Measurements from ENCODE around the gene WDR54. TPM values are rescaled to one million over a fixed set of nuclear protein-coding genes. Genes with fewer than 3 reads are reported as not detected.

The WDR54 gene
- total RNA-seq, 1 donor from 2014 or later, result 2.2 TPM

GRCh38 chr2:74424139-74424992 is 2.8 kb downstream of the WDR54 start:
- intact Hi-C loops (cut with DNase I), result no loop called here
- no peak for DNase-seq
- ATAC-seq (ENCODE audit: poor library complexity), result no peak

- intact Hi-C loops (cut with DNase I), result no loop called here
- no peak for ATAC-seq (ENCODE audit: poor library complexity)
- DNase-seq, result no peak
These were observed 3.5 kb downstream of the WDR54 start for GRCh38 chr2:74424995-74425406.

- DNase-seq, result no peak
- ATAC-seq (ENCODE audit: poor library complexity), result no peak
- intact Hi-C loops (cut with DNase I), result no loop called here
These were observed 4.0 kb downstream of the WDR54 start for GRCh38 chr2:74425523-74425922.

DNA sequence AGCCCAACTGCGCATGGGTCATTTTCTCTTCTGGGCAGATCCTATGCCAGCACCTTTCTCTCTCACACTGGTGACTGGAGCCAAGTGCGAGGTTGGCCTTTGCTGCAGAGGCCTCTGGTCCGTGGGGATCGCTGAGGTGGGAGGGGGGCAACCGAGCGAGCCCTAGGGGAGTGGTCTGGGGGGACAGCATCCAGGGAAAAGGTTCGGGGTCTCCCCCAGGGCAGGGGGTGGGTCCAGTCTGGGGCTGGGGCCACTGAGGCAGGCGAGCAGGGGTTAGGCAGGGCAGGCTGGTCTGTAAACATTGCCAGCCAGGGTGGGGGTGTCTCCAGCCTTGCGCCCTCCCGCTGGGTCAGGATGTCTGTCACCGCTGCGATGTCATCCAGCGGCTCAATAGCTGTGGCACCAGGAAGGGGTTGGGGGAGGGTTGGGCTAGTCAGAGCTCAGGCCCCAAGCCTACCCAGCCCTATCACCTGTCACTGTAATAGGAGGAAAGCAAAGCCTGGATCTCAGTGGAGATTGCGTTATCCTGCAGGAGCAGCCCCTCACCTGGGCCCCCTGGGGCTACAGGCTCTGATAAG is 4.7 kb downstream of the WDR54 start:
- ATAC-seq (ENCODE audit: poor library complexity), result no peak
- intact Hi-C loops (cut with DNase I), result no loop called here
- no peak for DNase-seq

DNA sequence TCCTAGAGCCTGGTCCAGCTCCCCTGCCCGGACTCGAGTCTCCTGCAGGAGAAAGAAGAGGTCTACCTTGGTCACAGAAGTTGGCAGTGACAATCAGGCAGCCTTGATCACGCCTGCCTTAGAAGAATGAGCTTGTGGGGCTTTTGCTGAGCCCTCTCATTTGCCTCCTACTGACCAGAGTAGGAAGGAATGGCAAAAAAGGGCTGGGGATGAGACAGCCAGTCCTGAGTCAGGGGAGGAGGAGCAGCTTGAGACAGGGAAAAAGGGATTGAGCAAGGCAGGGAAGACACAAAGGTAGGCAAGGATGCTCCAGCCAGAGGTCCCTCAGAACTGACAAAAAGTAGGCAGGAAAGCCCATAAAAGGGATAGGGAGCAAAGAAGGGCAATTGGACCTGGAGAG is 6.0 kb downstream of the WDR54 start:
- ATAC-seq (ENCODE audit: poor library complexity) (no peak), DNase-seq (no peak)
- intact Hi-C loops (cut with DNase I), result no loop called here

GRCh38 chr2:74428675-74429074 is 7.1 kb downstream of the WDR54 start:
- intact Hi-C loops (cut with DNase I), result no loop called here
- no peak for ATAC-seq (ENCODE audit: poor library complexity)
- no peak for DNase-seq

GRCh38 chr2:74429487-74430451 is 8.2 kb downstream of the WDR54 start:
- no peak for DNase-seq
- ATAC-seq (ENCODE audit: poor library complexity), result no peak

DNA sequence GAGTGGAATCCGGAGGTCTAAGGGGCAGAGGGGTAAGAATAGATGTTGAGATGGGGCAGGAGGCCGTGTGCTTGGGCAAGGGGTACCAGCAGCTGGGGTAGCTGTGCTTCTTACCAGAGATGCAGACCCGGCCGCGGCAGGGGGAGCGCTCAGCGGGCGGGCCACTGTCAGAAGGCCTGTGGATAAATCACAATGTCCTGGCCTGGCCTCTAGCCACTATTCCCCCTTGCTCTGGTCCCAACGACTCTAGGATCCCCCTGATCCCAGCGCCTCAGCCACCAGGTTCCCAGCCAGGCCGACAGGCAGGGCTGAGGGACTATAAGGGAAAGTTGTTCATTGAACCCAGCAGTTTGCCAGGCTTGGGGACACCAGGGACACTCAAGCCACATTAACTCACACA is 9.0 kb downstream of the WDR54 start:
- DNase-seq, result no peak
- ATAC-seq (ENCODE audit: poor library complexity), result no peak
- intact Hi-C loops (cut with DNase I), result no loop called here

More at GRCh38 chr2:74429487-74430451, 8.2 kb downstream of the WDR54 start:
- intact Hi-C loops (cut with DNase I), result no loop called here

DNA sequence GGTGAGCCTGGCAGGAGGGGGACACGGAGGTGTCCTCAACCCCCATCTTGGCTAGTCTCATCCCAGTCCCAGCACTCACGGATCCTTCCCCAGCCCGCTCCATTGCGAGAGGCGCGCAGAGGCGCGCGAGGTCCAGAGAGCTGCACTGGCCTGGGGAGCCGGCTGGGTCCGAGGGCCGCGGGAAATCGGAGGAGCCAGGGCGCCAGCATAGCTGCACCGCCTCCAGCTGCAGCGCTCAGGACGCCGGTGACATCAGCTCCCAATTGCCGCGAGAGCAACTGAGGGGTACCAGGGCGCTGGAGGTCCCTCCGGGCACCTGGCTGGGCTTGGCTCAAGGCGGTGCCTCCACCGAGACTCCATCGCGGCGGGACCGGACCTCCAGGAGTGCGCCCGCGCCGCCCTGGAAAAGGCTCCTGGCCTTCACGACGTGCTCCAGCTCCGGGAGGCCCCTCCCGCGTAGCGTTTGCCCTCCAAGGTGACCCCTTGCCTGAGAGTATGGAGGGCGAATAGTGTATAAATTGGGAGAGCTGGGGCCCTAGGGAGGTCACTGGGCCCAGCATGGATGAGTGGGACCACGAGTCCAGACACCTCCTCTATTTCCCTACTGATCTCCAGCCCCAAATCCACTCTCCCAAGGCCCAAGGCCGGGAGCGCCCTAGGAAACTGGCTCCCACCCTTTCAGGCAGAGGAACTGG is 14.7 kb downstream of the WDR54 start:
- intact Hi-C loops (cut with DNase I), result no loop called here
- no peak for ATAC-seq (ENCODE audit: poor library complexity)
- no peak for DNase-seq

GRCh38 chr2:74436848-74437695 is 15.5 kb downstream of the WDR54 start:
- DNase-seq (no peak), ATAC-seq (ENCODE audit: poor library complexity) (no peak)
- intact Hi-C loops (cut with DNase I), result no loop called here

DNA sequence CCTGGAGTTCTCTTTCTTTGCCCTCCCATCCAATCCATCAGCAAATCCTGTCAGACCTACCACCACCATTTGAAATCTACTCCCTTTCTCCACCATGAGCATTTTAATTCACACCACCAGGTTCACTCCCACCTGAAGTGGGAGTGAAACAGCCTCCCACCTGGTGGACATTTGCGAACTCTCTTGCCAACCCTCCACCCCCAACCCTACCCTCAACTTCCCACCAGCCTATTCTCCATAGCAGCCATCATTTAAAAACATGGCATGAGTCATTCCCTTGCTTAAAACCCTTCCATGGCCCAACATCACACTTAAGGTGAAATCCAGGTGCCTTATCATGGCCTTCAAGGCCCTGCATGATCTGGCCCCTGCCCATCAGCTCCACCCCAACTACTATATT is 16.7 kb downstream of the WDR54 start:
- intact Hi-C loops (cut with DNase I), result no loop called here
- ATAC-seq (ENCODE audit: poor library complexity) (no peak), DNase-seq (no peak)

DNA sequence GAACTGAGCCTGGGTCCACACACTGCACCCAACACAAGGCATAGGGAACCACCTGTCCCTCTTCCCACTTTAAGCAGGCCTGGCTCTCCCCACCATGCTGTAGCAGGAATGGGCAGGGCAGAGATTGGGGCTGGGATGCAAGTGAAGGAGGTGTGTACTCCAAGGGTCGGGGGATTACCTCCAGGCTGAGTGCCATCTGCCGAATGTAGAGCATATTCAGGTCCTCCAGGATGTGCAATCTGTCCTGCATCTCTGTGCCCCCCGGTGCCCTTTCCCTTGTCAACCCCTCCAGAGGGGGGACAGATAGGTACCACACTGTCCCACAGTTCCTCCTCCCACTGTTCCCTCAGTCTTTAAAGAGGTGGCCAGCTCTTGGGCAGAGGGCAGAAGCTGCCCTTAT is 17.8 kb downstream of the WDR54 start:
- DNase-seq, result no peak
- ATAC-seq (ENCODE audit: poor library complexity), result no peak
- intact Hi-C loops (cut with DNase I), result no loop called here

DNA sequence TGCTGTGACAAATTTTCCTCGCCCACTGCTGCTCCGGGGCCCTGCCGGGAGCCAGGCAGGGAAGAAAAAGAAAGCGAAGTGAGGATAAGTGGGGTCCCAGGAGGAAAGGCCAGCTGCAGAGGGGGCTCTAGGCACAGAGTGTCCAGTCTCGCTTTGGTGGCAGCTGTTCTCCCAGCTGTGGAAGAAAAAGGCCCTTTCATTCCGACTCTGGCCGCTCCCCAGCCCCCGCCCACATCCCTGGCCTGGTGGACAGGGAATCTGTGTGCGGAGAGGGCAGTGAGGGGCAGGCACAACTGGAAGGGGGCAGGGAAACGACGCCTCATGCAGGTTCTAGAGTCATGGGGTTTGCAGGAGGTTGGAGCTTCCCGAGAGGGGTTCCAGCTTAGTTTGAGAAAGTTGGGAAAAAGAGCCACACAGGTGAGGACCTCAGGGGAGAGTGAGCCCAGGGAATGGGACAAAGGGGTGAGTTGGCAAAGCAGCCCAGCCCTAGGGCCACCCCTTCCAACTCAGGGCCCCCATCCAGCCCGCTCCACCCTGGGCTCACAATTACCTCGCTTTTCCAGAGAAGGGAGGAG is 18.4 kb downstream of the WDR54 start:
- ATAC-seq (ENCODE audit: poor library complexity), result peak; percentile 54

DNA sequence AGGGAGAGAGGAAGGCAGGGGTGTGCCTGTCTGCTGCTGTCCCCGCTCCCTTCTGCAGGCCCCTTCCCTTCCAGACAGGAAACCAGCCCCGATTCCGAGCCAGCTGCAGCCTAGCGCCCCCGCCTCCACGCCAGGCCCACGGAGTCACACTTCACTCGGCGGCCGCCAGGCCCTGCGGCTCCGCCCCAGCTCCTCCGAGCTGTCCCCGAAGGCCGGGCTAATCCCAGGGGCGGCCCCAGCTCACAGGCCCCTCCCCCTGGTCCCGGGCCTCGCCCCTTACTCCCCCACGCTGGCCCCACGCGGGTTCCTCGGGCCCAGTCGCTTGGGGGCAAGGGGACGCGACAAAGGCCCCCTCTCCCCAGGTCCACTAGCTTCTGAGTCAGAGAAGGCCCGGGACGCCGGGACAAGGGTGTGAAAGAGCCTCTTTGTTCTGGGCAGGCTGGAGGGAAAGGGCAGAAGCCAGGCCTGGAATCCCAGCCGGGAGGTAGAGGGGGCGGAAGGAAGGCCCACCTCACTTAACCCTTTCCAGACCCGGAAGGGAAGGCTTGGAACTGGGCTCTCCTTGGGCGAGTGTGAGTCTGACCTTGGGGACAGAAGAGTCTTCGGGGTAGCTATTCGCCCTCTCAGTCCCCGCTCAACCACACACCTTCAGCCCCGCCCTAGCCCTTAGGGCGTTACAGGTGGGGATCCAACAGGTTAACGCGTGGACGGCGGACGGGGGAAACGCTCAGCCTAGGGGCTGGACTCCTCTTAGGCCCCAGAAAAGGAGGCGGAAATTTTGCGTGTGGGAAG is 19.0 kb downstream of the WDR54 start:
- ATAC-seq (ENCODE audit: poor library complexity) (peak; percentile 94), DNase-seq (peak; percentile 93)
- intact Hi-C loops (cut with DNase I), result no loop called here

More for the DNA sequence above, 18.4 kb downstream of the WDR54 start:
- DNase-seq, result peak; percentile 90
- intact Hi-C loops (cut with DNase I), result no loop called here

DNA sequence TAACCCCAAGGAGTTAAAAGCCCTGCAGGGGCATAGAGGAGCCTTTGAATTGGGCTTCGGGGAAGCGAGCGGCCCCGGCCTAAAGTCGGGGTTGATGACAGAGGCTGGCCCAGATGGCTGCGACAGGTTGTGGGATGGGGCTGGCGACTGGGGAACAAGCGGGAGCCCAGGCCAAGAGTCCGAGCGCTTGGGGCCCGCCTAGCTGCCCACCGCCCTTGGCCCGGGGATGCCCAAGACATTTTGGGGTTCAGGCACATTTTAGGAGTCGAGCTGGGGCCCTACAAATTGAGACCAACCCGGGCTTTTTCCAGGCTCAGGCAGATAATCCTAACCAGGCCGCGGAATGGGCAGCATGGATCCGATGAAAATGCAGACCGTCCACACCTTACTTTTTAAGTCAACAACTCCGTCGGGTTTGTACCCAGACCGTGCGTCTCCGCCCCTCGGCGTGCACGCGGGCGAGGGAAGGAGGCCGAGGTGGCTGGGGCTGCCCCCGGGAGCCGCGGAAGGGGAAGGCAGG is 19.7 kb downstream of the WDR54 start:
- DNase-seq (no peak), ATAC-seq (ENCODE audit: poor library complexity) (peak; percentile 4)
- intact Hi-C loops (cut with DNase I), result no loop called here

GRCh38 chr2:74441690-74442482 is 20.4 kb downstream of the WDR54 start, which contains the start of gene RTKN:
Gene RTKN (minus strand): TSS chr2:74441937. CDS start chr2:74441816, 121 bp downstream.
- DNase-seq, result peak; percentile 74
- intact Hi-C loops (cut with DNase I), result no loop called here
- ATAC-seq (ENCODE audit: poor library complexity), result peak; percentile 32
